GM12891 (cell line): ENCODE measurements around the gene GRM7.

Experiments
- POLR2A ChIP-seq: IDR thresholded peaks from 2 replicates; pipeline ENCODE4 v1.6.1; 2011; ENCODE audit warnings: low read depth, low read length, control low read depth
- POLR2AphosphoS5 ChIP-seq: IDR thresholded peaks from 2 replicates; pipeline ENCODE4 v1.6.1; 2011; ENCODE audit warnings: low read depth, low read length, control low read depth
- POU2F2 ChIP-seq: IDR thresholded peaks from 2 replicates; pipeline ENCODE4 v1.6.1; 2011; ENCODE audit warnings: low read depth, mild to moderate bottlenecking, control low read depth, low read length, moderate library complexity
- SPI1 ChIP-seq: IDR thresholded peaks from 2 replicates; pipeline ENCODE4 v1.6.1; 2011; ENCODE audit warnings: low read depth, low read length, control low read depth
- TAF1 ChIP-seq: IDR thresholded peaks from 2 replicates; pipeline ENCODE4 v1.6.1; 2011; ENCODE audit warnings: low read depth, low read length, control low read depth

DNA sequence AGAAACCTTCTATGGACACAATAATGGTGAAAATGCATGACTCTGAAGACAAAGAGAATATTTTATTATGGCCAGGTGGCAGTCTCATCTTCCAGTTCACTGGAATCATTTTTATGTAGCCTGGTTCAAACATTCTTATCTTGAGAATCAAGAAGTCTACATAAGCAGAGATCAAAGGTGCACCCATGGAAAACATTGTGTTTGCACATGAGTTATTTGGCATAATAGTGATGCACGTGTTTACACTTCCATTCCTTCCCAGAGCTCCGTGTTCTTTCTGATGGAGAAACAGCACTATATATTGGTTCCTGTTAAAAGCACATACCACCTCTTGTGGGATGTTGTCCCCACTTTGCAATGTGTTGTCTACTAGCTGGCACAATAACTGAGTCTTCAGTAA is 572.2 kb downstream of the GRM7 start:
- no peak for TF ChIP-seq POLR2AphosphoS5
- TF ChIP-seq TAF1 = no peak
- TF ChIP-seq POLR2A = no peak
- TF ChIP-seq POU2F2 = no peak
- TF ChIP-seq SPI1 = no peak
